Right renal pelvis (tissue), 4 donors: ENCODE data around the gene NAA80. TPM values are rescaled to one million over a fixed set of nuclear protein-coding genes. Genes with fewer than 3 reads are reported as not detected.
"Not testable (repeated sequence)": the region's sequence is repeated elsewhere in the genome, so short reads cannot be mapped to it uniquely, and the experiment has no call there.

Experiments used
- DNase-seq, 4 donors: peaks; one replicate each; pipeline ENCODE4 v3.0.0-alpha.2; 2013; ENCODE audit warnings: low read depth in 4 of 4, low spot score in 3 of 4, missing footprints in 1 of 4
- polyA plus RNA-seq, 4 donors: library from polyadenylated mRNA; unstranded; fragments of 120-200 nt; gene quantifications; one replicate each; pipeline ENCODE4 v1.2.1, GENCODE V29; 2013; ENCODE audit not compliant: insufficient read length in 4 of 4

Gene NAA80
- polyA plus RNA-seq, 4 donors = 8.6 to 10.5 (median 9.9) TPM

DNA sequence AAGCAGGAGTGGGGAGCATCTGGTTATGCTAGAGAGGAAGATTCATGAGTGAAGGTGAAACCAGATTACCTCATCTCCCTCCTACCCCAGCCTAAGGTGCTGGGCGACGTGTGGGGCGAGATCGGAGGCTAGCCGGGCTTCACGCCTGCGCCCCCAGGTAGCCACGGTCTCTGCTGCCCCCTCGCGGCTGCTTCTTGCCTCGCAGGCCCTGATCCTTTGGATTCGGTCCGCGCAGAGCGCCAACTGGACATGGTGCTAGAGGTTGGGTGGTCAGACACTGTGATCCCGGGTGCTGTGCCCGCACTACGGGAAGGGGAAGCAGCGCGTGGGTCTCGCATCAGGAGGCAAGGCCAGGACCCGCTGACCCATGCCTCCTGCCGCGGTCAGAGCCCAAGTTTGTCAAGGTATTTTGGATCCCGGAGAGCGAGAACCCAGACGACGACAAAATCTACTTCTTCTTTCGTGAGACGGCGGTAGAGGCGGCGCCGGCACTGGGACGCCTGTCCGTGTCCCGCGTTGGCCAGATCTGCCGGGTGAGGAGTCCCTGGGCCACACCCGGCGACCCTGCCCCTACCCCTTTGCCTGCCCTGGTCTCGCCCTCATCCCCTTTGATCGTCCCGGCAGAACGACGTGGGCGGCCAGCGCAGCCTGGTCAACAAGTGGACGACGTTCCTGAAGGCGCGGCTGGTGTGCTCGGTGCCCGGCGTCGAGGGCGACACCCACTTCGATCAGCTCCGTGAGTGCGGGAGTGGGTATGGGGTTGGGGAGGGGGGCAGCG, 26.1 kb downstream of the NAA80 start:
- DNase-seq = peak in 2 of 4 donors; percentile 69 to 85

- DNase-seq = not testable (repeated sequence)
These were observed 26.7 kb downstream of the NAA80 start for GRCh38 chr3:50272538-50272910.

DNA sequence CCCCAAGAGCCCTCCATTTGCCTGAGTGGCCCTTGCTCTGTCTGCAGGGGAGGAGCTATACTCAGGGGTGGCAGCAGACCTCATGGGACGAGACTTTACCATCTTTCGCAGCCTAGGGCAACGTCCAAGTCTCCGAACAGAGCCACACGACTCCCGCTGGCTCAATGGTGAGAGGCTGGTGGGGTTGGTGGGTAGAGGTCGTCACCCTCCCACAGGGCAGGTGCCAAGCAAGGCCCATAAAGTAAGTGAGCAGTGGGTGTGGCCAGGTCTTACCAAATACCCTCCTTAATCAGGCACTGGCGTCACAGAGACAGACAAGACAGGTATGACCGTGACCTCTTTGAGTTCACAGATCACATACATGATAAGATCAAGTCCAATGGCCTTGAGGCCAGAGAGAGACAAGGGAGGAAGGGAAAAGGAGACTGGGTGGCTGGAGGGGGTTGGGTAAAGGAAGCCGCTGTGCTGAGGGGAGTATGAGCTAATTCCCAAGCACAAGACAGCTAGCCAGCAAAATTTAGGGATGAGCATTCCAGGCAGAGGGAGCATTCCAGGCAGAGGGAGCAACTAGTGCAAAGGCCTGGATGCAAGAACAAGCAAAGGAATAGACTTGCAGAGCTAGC, 27.8 kb downstream of the NAA80 start:
- no peak for DNase-seq

DNA sequence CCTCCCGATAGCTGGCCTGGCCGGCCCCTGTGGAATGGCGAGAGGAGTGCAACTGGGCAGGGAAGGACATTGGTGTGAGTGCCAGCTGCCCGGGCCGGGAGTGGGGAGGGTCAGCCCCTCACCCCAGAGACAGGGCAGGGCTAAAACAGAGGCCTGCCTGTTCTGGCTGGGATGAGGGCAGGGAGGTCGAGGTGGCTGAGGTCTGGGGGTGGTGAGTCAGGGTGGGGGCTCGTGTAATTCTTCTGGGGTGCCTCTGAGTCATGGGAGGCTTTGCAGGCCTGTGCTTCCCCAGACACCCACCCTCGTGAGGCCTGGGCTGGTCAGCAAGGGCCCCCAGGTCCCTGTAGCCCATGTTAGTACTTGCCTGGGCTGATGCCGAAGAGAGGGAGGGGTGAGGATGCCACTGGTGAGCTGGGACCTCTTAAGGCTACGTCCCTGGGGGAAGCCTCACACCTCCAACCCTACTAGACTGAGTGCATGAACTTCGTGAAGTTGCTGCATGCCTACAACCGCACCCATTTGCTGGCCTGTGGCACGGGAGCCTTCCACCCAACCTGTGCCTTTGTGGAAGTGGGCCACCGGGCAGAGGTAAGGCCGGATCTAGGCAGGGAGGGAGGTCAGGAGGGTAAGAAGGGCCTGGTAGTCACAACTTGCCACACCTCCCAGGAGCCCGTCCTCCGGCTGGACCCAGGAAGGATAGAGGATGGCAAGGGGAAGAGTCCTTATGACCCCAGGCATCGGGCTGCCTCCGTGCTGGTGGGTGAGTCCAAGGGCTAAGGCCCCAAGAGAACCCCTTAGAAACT, 28.6 kb downstream of the NAA80 start:
- no peak for DNase-seq

DNA sequence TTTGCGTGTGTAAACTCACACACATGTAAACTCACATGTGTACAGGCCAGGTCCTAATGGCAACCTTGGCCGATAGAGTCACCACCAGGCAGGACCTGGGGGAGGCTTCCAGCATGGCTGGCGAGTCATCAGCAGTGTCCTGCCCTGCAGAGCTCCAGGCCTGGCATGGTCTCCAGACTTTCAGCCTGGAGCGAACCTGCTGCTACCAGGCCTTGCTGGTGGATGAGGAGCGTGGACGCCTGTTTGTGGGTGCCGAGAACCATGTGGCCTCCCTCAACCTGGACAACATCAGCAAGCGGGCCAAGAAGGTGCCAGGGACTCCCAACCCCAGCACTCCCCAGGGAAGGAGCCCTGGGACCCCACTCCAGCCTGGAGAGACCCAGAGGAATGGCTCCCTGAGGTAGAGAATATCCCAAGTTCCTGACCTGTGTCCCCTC, 29.2 kb downstream of the NAA80 start:
- DNase-seq = no peak

- no peak for DNase-seq
These were observed 29.7 kb downstream of the NAA80 start for GRCh38 chr3:50269460-50269859.

GRCh38 chr3:50268703-50269451, 30.3 kb downstream of the NAA80 start, which contains the start of gene SEMA3B:
SEMA3B (plus strand) TSS chr3:50269147; CDS start chr3:50269241, 94 bp downstream.
- no peak for DNase-seq

DNA sequence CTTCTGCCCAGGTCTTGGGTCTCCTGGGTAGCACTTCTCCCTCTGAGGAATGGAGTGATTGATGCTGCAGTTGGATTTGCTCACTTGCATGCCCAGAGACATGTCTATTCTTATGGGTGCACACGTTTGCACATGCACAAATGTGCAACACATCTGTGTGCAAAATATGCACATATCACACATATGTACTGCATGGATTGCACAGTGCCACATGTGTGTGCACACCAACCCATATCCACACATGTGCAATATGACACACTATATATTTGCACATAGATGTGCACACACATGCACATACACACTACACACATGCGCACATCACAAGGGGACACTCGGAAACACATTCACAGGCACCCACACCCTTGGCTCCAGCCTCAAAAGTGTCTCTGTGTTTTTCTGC, 30.9 kb downstream of the NAA80 start:
- DNase-seq = no peak

- DNase-seq = no peak
These were observed 31.8 kb downstream of the NAA80 start for GRCh38 chr3:50267280-50267913.

DNA sequence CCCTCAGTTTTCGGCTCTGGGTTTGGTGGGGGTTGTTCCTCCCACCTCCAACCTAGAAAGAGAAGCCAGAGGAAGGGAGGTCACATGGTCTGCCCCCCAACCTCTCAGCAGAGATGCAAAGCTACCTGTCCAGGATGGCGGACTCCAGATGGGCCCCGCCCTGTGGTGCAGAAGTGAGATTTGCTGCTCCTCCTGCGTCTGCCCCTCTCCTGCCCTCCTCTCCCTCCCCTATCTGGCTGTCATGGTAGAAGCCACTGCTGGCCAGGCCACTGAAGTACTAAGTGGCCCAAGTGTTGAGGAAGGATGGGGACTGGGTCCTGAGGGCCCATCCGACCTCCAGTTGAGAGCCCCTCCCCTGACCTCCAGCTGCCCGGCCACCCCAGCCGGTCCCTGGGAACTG, 32.4 kb downstream of the NAA80 start:
- DNase-seq = no peak

DNA sequence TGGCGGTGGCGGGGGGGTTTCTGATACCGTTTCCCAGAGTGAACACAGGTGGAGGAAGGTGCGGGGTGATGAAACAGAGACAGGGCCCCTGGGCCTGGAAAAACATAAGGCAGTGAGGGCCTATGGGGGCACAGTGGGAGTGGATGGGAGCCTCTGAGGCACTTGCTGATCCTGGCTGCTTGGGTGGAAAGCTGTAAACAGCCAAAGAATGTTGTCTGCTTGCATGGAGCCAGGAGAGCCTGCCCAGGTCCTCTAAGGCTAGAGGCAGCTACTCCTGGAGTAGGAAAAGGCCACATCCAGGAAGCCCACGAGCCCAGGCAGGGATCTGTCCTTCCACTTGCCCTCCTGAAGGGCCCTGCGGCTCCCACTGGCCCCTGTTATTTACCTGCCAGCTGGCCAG, 33.2 kb downstream of the NAA80 start:
- DNase-seq = no peak

GRCh38 chr3:50265571-50265970, 33.6 kb downstream of the NAA80 start:
- DNase-seq = no peak

- DNase-seq = no peak
These were observed 34.2 kb downstream of the NAA80 start for GRCh38 chr3:50264964-50265485.

DNA sequence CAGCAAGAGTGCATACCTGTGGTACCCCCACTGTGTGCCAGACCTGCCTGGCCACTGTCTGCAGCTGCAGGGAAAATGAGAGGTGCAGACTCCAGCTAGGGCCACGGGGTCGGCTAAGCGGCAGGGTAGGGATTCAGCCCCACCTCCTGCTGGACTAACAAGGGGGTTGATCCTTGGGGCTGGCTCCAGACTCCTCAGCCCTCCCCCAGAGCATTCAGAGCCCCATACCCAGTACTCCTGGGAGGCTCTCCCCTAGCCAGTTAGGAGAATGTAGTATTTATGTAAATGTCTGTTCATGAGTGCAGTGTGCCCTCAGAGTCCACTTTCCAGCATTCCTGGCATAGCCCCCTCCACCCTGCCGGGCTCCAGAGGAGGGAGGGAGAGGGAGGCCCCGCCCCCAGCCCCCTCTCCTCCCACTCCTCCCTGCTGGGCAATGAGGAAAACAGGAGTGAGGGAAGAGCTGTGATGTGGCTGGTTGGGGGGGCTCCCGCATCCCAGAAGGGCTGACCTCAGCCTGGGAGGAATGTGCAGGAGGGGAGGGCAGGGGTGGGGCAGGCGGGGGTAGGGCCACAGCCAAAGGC, 34.7 kb downstream of the NAA80 start:
- DNase-seq = peak; percentile 81 to 93 (median 90)

GRCh38 chr3:50263478-50264382, 35.5 kb downstream of the NAA80 start:
- no peak for DNase-seq

GRCh38 chr3:50262778-50263177, 36.4 kb downstream of the NAA80 start:
- DNase-seq = no peak

GRCh38 chr3:50262200-50262599, 37.0 kb downstream of the NAA80 start:
- not testable (repeated sequence) for DNase-seq

DNA sequence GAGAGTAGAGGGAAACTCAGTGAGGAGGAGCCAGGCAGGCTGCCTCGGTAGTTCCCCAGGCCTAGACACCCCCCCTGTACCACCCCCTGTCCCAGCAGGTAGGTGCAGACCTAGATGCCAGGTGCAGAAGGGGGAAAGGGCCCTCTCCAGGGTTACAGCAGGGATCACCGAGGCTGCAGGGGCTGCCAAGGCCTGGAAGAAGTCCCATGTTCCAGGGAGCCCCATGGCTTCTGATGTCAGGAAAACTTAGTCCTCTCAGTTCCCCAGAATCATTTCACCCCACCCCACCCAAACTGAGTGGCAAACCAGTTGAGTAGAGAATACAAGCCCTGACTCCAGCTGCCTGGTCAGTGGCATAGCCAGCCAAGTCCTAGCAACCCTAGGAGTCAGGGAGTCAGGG, 37.7 kb downstream of the NAA80 start:
- no peak for DNase-seq
